Measurements from ENCODE around the gene XKR7. TPM values are rescaled to one million over a fixed set of nuclear protein-coding genes. Genes with fewer than 3 reads are reported as not detected.
A peak's percentile ranks its signal among the peaks of the same experiment; 100 is the strongest.

The XKR7 gene
- total RNA-seq, 1 donor from 2014 or later = not detected

DNA sequence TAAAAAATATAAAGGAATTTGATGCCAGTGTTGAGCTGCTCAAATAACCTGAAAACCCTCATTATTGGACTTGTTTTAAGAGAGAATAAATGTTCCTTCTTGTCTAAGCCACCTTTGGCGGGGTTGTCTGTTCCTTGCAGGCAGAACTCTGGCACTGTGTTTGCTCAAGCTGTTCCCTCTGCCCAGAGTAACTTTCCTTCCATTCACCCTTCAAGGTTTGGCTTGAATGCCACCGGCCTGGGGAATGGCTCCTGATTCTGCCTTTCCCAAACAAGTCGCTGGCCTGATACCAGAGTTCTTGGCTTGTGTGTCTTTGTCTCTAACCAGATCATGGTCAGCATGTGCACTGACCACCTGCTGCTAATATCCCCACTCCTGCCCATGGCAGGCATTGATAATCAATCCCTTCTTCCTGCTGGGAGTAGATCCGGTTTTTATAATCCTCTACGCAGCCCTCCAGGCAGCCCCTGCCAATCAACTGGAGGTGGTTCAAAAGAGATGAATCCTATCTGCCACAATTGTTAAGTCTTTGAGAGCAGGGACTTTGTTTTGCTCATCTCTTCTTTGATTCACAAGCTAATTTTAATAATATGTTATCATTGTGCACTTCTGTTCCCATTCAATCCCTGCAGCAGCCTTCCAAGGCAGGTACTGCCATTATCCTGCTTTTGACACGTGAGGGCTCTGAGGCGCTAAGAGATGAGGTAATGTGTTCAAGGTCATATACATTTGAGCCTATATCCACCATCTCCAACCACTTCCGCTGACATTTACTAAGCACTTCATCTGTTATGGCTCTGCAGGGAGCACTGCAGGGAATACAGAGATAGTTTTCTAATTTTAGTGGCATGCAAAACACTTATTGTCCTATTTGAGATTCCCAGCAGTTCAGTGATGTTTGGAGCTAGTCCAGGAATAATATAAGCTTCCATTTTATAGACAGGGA, 39.2 kb downstream of the XKR7 start:
- intact Hi-C loops (cut with DNase I) = no loop called here
- ATAC-seq (ENCODE audit: poor library complexity) (no peak), DNase-seq (no peak)

DNA sequence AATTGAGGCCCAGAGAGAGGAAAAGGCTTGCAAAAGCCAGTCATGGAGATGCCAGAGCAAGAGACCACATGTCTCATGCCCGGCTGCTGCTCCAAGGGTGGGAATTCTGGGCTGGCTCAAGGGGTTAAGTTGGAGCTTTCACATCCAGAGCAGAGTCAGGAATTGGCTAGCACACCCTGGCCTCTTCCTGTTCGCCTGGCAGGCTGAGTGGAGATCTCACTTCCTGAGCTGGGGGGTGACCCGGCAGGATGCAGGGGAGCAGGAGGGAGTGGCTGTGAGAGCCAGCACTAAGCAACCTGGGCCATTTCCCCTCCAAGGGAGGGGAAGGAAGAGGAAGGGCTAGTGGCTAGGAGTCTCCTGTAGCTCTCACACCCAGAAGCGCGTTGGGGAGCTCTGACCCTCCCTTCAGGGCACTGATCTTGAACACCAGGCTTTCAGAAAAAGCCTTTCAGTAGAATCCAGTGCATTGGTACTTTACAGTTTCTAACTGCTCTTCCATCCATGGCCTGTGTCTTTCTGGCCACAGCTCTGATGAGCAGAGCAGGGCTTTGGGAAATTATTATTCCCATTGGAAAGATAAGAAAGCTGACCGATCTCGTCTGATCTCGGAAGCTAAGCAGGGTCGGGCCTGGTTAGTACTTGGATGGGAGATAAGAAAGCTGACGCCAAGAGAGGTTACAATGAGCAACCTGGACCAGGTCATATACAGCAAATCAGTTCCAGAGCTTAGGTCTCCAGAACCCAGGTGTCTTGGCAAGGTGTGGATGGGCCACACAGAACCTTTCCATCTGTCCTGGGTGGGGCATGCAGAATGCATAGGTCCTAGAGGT, 40.1 kb downstream of the XKR7 start:
- intact Hi-C loops (cut with DNase I) = no loop called here
- DNase-seq (peak; percentile 70), ATAC-seq (ENCODE audit: poor library complexity) (peak; percentile 76)

- DNase-seq (no peak), ATAC-seq (ENCODE audit: poor library complexity) (no peak)
- intact Hi-C loops (cut with DNase I) = no loop called here
Measured at GRCh38 chr20:32009564-32009963, 41.6 kb downstream of the XKR7 start.

GRCh38 chr20:32010101-32010500, 42.1 kb downstream of the XKR7 start, which contains the start of gene CCM2L:
Gene CCM2L, plus strand, starts transcription at chr20:32010438. Its CDS starts 17 bp downstream, at chr20:32010455.
- peak; percentile 50 for DNase-seq
- intact Hi-C loops (cut with DNase I) = no loop called here
- peak; percentile 36 for ATAC-seq (ENCODE audit: poor library complexity)

DNA sequence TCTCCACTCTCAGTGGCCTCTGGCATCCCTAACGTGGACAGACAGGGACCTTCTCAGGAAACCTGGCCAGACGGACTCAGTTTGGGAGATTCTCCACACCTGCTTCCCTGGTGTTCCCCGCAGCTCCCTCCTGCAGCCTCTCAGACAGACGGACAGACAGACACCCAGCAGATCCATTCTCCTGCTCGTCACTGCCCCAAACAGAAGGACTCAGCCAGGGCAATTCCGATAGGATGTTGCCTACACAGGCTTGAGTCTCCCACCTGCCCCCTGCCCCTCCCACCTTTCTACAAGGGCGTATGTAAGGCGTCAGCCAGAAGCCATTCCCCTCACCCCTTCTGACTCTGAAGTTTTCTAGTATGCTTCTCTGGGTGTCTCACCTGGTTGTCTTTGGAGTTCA, 42.7 kb downstream of the XKR7 start:
- intact Hi-C loops (cut with DNase I) = no loop called here
- DNase-seq = no peak

GRCh38 chr20:32012159-32012688, 44.3 kb downstream of the XKR7 start:
- intact Hi-C loops (cut with DNase I) = no loop called here

More for the DNA sequence above, 42.7 kb downstream of the XKR7 start:
- no peak for ATAC-seq (ENCODE audit: poor library complexity)

GRCh38 chr20:32013326-32013725, 45.4 kb downstream of the XKR7 start:
- no peak for DNase-seq
- ATAC-seq (ENCODE audit: poor library complexity) = no peak
- intact Hi-C loops (cut with DNase I) = no loop called here

More at GRCh38 chr20:32012159-32012688, 44.3 kb downstream of the XKR7 start:
- DNase-seq = no peak
- no peak for ATAC-seq (ENCODE audit: poor library complexity)

GRCh38 chr20:32017711-32018251, 49.8 kb downstream of the XKR7 start:
- intact Hi-C loops (cut with DNase I) = no loop called here
- ATAC-seq (ENCODE audit: poor library complexity) (no peak), DNase-seq (no peak)

DNA sequence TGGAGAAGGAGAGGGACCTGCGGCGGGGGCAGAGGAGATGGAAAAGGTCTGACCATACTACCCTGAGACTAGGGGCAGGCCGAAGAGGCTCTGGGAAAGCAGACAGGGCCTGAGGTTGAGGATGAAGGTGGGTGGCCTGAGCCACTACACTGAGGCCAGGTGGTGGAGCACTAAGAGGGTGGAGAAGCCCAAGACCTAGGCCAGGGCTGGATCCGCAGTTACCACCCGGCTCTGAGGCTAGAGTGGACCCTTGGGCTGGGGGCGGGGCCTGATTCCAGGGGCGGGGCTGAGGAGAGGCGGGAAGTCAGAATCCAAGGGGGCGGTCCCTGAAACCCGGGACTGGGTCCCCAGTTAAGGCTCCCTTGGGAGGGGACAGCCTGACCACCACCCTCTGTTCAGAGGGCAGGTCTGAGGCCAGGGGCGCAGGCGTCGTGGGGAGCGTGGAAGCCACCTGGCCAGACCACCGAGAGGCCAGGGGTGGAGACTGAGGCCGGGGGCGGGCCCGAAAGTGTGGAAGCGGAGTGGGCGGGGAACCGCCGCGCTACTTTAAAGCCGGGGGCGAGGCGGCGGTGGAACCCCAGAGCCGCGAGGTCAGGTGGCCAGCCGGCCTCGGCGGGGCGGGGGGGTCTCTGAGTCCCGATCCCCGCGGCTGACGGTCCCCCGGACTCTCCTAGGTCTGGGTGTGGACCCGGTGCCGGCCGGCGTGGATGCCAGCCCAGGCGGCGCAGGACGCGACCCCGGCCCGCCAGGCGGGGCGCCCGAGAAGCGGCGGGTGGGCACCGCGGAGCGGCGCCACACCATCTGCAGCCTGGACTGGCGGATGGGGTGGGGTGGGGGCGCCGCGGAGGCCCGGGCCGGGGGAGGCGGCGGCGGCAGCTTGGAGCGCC, 50.6 kb downstream of the XKR7 start:
- ATAC-seq (ENCODE audit: poor library complexity) (peak; percentile 65), DNase-seq (peak; percentile 70)
- intact Hi-C loops (cut with DNase I) = no loop called here

- ATAC-seq (ENCODE audit: poor library complexity) (no peak), DNase-seq (peak; percentile 42)
- intact Hi-C loops (cut with DNase I) = no loop called here
Measured at GRCh38 chr20:32019156-32019510, 51.2 kb downstream of the XKR7 start.

- no peak for DNase-seq
- intact Hi-C loops (cut with DNase I) = no loop called here
- ATAC-seq (ENCODE audit: poor library complexity) = no peak
Measured at GRCh38 chr20:32019563-32020463, 51.9 kb downstream of the XKR7 start.

DNA sequence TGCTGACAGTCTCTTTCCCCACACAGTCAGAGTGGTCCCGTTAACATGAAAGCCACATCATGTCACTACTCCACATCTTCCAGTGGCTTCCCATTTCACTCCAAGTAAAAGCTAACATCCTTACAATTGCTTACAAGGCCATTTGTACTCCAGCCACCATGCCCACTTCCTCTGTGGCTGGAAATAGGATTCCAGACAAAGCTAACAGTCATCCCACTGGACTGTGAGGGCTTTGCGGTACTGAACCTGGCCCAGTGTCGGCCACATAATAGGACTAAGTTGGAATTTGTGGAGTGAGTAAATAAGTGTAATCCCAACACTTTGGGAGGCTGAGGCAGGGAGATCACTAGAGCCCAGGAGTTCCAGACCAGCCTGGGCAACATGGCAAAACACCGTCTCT, 53.1 kb downstream of the XKR7 start:
- ATAC-seq (ENCODE audit: poor library complexity) = no peak
- no peak for DNase-seq
- intact Hi-C loops (cut with DNase I) = no loop called here

- ATAC-seq (ENCODE audit: poor library complexity) (no peak), DNase-seq (no peak)
- intact Hi-C loops (cut with DNase I) = no loop called here
Measured at GRCh38 chr20:32024683-32025295, 56.8 kb downstream of the XKR7 start.

DNA sequence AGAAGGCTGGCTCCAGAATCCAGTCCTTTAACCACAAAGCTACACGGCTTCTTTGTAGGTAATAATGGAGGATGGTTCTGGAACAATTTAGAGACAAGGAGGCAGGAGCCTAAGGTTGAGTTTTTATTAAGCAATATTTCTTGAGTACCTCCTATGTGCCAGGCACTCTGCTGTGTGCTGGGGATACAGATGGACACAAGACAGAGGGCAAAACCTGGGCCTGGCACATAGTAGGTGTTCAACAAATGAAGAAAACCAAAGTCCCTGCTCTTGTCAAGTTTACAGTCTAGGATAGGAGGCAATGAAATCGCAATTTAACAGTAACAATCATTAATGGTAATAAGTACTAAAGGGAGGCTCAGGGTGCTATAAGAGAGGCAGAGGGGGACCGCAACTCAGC, 59.7 kb downstream of the XKR7 start:
- DNase-seq = no peak
- no peak for ATAC-seq (ENCODE audit: poor library complexity)
- intact Hi-C loops (cut with DNase I) = no loop called here

GRCh38 chr20:32028647-32029372, 60.9 kb downstream of the XKR7 start:
- ATAC-seq (ENCODE audit: poor library complexity) (no peak), DNase-seq (no peak)
- intact Hi-C loops (cut with DNase I) = no loop called here

DNA sequence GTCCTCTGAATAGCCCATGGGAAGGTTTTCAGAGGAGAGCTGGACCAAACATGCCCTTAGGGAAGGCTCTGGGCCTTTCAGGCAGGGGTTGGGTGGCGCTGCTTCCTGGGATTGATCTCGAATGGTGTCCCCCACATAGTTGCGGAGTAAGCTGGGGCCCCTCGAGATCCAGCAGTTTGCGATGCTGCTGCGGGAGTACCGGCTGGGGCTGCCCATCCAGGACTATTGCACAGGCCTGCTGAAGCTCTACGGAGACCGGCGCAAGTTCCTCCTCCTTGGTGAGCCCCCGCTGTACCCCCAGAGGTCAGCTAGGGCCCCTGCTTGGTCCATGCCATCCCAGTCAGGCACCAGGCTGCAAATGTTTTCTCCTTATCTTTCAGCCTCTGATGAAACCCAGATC, 61.6 kb downstream of the XKR7 start:
- ATAC-seq (ENCODE audit: poor library complexity) (no peak), DNase-seq (no peak)
- intact Hi-C loops (cut with DNase I) = no loop called here
